GM04503 (cell line): Measurements from ENCODE around the gene GP9.
"Not testable (repeated sequence)": the region's sequence is repeated elsewhere in the genome, so short reads cannot be mapped to it uniquely, and the experiment has no call there.

Experiments used
- DNase-seq: peaks from one replicate; pipeline ENCODE4 v3.0.0-alpha.2; 2012; ENCODE audit warnings: low read depth

Gene GP9

DNA sequence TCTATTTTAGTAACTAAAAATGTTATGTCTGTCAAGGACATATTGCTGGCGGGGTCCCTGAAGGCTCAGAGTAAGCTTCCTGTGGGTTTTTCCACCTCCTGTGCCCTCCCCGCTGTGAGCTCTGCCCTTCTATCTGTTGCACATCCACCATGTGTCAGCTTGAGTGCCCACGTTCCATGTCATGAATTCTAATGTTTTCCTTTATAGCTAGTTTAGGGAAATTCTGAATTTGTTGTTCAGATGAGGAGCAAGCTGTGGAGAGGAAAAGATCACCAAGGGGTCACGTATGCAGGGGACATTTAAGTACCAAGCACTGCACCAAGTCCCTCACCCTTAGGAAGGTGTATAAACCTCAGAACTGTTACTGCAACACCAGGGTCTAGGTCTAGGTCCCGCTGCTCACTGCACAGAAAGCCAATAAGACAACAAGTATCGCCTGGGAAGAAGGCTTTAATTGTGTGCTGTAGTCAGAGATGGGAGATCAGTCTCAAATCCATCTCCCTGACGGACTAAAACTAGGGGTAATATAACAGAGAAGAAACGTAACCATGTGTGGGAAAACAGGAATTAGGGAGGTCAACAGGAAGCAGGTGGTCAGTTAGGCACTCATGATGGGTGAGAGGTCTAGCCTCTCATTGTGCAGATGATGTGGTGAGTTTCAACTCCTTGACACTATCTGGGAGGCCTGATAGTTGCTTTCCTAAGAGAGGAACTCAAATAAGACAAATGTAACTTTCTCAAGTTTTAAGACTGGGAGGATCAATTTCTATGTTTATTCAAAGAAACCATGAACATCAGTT lies 9.7 kb downstream of the GP9 start:
- DNase-seq: no peak

DNA sequence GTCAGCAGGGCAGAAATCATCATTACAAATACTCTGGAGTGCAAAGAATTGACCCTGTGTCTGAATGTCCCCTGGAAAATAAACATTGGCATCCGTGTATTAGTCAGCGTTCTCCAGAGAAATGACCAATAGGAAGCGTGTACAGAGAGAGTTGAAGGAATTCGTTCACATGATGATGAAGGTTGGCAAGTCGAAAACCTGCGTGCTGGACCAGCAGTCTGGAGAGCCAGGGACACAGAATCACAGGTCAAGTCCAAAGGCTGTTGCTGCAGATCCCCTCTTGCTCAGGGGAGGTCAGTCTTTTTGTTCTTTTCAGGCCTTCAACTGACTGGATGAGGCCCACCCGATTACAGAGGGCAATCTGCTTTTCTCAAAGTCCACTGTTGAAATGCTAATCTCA lies 16.6 kb downstream of the GP9 start:
- no peak for DNase-seq

DNA sequence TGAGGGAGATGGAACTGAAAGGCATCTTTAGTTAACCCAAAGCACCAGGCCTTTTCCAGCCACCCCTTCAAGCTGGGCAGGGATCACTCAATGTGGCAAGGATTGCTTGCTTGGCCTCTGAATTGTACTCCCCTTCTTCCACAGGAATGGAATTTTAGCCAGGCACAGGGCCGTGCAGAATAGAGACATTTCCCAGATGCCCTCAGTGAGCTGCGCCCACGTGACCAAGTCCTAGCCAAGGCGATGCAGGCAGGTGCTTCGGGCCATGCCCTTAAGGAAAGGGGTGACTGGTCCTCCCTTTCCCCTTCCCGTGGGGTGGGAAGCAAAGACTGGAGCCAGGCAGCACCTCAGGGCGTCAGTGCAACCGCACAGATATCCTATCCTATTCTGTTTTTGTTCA lies 17.9 kb downstream of the GP9 start:
- no peak for DNase-seq

DNA sequence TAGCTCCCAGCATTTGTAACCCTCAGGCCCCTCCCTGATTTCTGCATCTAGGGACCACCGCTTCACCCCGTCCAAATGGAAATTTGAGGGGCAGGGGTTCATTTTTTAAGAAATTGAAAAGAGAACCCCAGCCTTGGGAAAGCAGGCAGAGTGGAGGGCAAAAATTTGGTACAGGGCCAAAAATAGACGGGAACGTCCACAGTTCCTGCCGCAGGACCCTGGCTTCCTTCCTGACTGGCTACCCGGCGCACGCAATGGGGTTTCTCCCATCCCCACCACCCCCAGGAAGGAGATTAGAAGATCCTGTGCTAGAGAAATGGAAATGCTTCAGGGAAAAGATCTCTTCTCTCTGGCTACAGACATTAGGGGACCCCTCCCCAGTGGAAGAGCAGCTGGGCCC lies 20.9 kb downstream of the GP9 start:
- no peak for DNase-seq

DNA sequence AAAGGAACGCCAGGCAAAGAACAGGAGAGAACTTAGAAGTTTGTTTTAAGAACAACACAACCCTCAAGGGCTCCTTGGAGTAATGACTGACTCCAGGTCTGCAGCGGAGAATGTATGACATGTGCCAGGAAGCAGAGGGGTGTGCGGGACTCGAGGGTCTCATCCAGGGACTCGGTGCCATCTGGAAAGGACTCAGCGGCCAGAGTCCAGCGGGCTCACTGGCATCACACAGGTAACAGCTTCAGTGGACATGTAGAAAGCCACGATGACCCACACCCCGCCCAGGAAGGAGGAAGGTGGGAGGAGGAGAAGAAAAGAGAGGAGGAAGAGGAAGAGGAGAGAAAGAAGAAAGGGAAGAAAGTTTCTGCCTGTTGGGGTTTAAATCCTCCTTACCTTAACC lies 21.4 kb downstream of the GP9 start:
- DNase-seq: no peak

DNA sequence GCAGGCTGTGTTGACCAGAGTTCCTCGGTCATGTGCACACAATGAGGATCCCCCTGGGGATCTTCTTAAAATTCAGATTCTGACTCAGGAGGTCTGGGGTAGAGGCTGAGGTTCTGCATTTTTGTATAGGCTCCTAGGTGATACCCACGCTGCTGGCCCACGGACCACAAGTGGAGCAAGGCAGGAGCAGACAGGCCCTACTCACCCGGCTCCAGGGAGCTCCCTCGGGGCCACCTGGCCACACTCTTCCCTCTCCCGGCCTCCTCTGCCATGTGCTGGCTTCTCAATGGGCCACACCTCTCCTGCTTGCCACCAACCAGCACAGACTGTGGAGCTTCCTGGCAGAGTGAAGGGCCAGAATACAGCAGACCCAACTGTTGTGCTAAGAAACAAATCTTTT lies 23.9 kb downstream of the GP9 start:
- no peak for DNase-seq

DNA sequence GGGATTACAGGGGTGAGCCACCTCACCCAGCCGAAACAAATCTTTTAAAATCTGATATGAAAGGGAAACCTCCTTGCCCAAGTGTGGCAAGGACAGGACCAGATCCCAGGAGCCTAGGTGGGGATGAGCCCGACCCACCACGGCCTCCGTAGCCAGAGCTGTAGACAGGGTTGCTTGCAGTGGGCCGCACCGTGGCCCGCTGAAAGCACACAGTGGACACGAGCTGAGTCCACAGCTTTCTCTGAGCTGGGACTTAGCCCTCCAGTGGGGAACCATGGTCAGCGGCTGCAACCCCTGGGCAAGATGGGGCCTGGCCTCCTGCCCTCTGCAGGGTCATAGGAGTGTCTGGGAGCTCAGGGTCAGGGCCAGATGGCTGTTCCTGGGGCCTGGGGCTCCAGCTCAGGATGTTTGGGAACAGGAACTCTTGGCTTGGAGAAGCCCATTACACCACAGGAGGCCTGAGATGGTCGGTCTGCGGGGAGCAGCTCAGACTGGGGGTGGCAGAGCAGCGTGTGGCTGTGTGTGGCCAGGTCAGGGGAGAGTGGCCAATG lies 24.7 kb downstream of the GP9 start:
- no peak for DNase-seq

DNA sequence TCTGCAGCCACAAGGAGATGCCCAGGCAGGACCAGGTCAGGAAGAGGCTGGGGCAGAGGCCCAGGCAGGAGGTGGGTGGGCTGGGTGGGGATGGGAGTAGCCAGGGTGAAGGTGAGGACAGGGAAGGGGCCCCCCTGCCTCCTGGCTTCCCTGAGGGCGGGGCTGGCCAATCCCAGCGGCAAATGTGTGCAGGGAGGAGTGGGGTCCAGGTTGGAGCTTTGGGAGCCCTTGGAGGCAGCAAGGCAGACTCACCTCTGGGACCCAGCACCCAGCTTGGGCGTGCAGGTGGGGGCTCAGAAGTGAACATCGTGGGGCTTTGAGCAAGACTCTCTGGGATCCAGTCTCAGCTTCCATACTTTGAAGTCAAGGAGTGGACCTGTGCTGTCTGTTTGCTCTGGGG lies 25.2 kb downstream of the GP9 start:
- no peak for DNase-seq

DNA sequence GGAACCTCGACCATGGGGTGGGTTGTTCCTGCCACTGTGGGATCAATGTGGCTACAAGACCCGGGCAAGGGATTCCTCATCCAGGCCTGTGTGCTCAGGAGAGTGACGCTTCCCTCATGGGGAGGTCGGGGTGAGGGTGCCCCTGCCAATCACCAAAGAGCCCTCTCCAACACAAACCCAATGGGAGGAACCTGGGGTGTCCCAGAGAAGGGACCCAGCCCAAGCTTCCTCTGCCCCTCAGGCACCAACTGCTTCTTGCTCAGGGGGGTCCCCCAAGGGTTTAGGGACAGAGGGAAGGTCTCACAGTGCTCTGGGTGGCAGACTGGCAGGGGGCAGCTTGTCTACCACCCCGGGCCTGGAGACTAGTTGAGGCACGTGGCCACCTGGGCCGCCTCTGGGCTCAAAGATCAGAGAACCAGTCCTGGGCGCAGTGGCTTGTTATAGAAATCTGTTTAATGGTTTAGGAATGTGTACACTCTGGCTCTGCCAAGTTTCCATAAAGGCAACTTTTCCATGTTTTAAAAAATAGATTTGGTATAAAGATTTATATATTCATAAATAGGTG lies 26.6 kb downstream of the GP9 start:
- no peak for DNase-seq

DNA sequence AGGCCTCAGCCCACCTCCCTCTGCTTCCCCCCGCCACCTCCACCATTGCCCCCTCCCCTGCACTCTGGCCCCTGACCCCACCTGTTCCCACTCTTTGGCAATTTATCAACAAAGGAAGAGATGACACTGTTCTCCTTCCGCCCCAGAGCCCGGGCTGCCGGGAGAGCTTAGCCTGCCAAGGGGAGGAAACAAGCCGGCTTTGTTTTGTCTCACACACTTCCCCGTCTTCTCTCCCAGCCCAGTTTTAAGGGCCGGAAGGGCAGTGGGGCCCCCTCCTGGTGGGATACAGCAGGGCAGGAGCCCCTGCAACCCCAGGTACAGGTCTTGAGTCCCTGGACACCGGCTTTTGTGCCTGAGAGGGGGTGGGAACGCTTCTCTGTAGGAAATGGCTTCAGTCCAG lies 27.3 kb downstream of the GP9 start:
- not testable (repeated sequence) for DNase-seq

DNA sequence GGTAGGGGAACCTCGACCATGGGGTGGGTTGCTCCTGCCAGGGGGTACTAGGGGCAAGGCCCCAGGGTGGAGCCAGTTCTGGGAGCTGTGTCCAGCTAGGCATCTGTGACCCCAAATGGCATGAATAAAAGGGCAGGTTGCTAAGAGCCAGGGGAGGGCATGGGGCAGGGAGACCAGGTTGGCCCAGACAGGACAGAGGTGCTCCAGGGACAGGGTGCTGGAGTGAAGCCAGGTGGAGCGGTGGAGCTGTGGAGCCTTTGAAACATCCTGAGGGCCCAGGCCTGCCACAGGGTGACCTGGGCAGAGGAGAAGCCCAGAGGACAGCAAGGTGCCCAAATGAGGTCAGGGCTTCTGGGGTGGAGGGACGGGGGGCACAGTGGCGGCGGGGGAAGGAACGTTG lies 27.7 kb downstream of the GP9 start:
- DNase-seq: not testable (repeated sequence)

DNA sequence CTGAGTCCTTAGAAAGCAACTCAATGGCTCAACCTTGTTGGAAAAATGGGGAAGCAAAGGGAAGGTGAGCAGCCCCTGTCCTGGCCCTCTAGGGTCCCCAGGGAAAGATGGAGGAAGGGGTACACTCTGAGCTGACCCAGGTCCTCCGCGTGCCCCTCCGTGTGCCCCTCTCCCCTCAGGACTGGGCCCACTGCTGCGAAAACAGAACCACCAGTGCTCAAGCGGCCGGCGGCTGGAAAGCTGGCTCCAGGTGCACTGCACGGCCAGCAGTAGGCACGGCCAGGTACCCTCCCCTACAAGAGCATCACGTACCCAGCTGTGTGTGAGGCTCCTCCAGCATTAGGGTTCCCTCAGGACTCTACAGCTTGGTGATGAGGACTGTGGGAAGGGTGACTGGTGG lies 34.7 kb downstream of the GP9 start:
- no peak for DNase-seq

DNA sequence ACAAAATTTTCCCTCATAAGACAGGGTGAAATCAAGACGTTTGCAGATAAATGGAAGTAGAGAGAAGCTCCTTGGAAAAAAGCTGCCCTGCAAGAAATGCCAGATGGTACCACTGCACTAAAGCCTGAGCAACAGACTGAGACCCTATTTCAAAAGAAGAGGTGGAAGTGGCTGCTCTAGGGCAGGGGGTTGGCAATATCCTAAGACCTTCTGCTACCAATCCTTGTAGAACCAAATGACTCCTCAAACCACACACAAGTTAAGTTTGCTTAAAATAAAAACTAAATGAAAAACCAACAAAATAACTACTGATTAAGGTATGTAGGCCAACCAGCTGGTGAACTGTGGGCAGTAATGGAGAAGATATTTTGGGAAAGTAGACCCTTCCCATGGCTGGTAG lies 39.7 kb downstream of the GP9 start:
- DNase-seq: no peak

DNA sequence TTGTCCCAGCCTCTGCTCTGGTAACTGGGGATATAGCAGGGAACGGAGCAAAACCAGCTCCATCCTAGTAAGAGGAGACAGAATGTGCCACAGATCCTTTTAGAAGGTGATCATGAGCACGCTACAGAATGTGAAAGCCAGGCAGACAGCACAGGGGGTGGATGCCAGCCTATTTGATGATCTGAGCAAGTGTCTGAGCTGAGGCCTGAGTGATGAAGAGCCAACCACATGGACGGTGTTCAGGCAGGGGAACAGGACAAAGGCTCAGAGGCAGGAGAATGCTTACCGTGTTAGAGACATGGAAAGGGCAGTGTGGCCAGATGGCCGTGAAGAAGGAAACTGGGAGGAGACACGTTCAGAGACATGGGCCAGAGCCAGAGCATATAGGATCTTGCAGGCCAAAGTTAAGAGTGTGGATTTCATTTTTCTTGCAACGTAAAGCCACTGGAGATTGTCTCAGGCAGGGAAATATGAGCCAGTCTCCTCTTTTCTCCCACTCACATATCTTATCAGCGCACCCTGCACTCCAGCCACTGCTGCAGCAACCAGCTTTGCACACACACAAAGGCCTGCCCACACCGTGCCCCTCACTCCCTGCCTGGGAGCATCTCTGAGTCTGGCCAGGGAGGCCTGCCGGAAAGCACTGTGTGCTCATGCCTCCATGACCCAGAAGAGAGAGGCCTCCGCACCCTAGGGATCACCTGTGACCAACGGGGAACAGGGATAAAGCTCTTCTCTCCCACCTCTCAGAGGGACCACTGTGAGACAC lies 41.0 kb downstream of the GP9 start:
- DNase-seq: no peak

DNA sequence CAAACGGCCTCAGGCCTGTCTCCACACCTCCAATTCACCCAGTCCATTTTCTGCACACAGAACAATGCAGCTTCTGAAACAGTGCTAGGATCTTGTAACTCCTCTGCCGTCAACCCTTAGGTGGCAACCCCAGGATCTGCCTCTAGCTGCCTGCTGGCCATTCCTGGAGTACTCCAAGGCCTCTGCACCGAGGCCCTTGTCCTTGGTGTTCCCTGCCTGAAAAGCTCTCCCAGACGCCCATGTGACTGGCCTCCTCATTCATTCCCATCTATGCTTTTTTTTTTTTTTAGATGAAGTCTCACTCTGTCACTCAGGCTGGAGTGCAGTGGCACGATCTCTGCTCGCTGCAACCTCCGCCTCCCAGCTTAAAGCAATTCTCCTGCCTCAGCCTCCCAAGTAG lies 42.7 kb downstream of the GP9 start:
- no peak for DNase-seq

DNA sequence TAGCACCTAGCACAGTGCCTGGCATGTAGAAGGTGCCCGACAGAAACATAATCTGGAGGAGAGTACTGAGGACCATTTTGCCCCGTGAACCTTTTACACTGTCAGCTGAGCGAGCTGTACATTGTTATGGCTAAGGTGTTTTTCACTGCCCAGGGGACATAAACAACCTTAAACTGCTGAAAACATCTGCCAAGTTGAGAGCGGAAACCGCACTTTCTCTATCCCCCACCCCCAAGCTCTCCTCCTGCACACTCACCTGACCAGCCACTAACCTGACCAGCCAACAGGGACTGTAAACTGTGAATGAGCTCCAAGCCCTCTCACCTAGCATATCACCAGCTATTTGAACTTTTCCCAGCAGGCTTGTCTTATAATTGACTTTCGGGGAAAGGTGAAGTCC lies 43.5 kb downstream of the GP9 start:
- no peak for DNase-seq

DNA sequence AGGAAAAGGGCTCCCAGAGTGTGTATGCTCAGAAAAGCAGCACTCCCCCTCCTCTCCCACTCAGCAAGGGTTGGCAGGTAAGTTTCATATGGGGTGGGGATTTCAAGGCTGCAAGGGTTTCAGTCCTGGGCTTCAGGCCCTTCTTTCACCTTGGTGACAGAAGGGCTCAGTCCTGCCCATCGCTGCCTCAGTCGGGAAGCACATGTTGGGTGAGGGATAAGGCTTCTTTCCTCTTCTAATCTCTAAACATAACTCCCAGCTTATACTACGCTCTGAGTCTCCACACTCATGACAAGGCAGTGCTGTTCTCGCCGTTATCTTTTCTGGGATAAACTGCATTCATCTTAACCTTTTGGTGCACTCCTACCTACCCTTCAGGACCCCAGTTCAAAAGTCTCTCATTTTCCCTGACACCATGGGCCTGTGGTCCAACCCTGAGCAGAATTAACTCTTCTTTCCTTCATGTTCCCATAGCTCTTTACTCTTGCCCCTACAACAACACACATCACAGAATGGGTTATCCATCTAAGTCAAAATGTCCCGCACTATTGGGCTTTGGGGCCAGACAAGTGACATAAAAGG lies 44.0 kb downstream of the GP9 start:
- no peak for DNase-seq

DNA sequence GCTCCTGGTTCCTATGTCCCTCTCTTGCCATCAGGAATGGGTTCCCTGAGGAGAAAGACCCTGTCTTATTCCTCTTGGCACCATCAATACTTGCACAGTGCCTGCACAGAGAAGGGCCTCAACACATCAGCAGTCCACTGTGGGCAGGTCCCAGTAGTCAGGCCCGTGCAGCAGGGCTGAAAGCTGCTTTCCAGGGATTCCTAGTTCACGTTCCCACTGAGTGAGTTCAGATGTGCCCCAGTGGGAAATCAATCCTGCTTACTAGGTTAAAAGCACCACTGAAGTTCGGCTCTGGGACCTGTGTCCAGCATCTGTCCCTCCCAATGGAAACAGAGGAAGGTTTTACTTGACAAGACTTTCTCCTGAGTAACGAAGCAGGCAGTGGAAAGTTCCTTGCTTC lies 45.3 kb downstream of the GP9 start:
- no peak for DNase-seq

DNA sequence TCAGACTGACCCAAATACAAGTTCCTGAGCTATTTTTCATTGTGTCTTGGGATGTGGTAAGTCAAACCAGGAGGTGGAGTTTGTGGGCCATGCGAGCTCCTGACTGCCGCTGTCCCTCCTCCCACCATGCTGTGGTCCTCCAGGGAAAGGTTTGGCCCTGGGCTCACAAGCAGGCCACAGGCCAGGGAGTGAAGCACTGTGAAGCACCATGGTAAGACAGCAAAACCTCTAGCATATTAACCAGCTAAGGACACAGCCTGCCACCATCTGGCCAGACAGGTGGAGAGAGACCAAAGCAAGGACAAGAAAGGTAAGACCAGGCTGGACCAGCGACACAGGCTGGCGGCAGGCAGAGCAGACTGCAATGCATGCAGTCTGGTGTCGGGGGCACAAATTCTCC lies 45.7 kb downstream of the GP9 start:
- no peak for DNase-seq

DNA sequence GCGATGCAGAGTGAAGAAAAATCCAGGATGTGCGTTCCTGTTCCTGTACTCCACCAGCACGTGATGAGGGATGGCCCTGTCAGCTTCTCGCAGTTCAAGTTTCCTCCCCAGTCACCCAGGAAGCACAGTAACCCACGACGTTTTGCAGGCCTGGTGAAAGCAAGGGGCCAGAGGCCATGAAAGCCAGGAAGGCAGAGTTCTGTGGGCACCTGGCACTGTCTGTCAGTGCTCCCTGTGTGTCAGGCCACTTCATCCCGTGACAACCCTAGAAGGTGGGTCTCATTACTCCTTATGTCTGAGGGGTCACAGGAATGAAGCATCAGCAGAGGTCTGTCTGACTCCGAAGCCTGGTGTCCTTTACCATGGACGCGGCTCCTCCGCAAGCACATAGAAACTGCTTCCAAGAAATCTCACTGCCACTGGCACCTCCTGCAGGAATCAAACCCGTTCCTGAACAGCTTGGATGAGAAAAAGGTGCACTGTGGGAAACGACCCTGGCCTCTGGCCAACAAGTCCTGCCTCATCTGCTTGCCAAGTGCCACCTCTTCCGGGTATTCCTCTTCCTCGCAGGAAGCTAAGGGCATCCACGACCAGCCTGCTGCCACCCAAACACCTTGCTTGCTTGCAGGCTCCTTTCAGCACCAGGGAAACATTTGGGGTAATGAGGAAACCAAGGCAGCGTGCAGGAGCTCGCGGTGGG lies 46.4 kb downstream of the GP9 start:
- DNase-seq: no peak

DNA sequence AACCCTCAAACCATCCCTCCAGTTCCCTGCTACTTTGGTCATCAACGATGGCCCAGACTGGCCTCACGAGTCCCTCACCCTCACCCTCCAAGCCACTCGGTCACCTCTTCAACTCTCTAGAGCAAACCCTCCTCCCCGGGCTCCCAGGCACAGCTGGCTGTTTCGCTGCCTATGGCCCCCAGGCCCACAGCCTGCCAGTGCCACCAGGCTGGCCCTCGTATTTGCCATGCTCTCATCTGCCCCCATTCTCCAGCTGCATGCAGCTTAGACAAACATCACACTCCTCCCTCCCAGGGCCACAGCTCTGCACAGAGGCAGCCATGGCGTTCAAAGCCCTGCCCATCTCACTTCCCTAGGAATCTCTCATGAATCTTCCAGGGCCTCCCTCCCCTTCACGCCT lies 47.2 kb downstream of the GP9 start:
- DNase-seq: no peak
